Activated CD8-positive, alpha-beta T cell treated with anti-CD3 and anti-CD28 coated beads for 36 hours (primary cell): ENCODE results near the gene RSL1D1. TPM values are rescaled to one million over a fixed set of nuclear protein-coding genes. Genes with fewer than 3 reads are reported as not detected.

ENCODE experiments used
- ATAC-seq: fragments of 200-7000 bp; cut with Tn5 transposase; one replicate; pipeline ENCODE4 v1.10.0; 2021; ENCODE audit warnings: mild to moderate bottlenecking, moderate library complexity
- CTCF ChIA-PET: fragments of 350-600 bp; sonication (Branson Sonifier 250); formaldehyde crosslinking; loops from one replicate; lab custom pipeline; 2021; ENCODE audit warnings: antibody characterized with exemption; lab: Charles Lee
- POLR2A ChIA-PET: fragments of 350-600 bp; sonication (Branson Sonifier 250); formaldehyde crosslinking; loops from one replicate; lab custom pipeline; 2021; ENCODE audit warnings: antibody characterized with exemption; lab: Charles Lee
- DNase-seq: peaks from one replicate; pipeline ENCODE4 v3.0.0-alpha.2; 2020
- H3K27ac Mint-ChIP-seq: one replicate; pipeline ENCODE4 v1.8.0; 2021; ENCODE audit warnings: mild to moderate bottlenecking, mixed read lengths
- H3K27me3 Mint-ChIP-seq: one replicate; pipeline ENCODE4 v1.8.0; 2021; ENCODE audit warnings: mixed read lengths
- H3K36me3 Mint-ChIP-seq: one replicate; pipeline ENCODE4 v1.8.0; 2021; ENCODE audit warnings: low read depth, mixed read lengths
- H3K4me1 Mint-ChIP-seq: one replicate; pipeline ENCODE4 v1.8.0; 2021; ENCODE audit warnings: low read depth, mixed read lengths
- H3K4me3 Mint-ChIP-seq: one replicate; pipeline ENCODE4 v1.8.0; 2021; ENCODE audit warnings: mild to moderate bottlenecking, moderate library complexity, mixed read lengths
- H3K9me3 Mint-ChIP-seq: one replicate; pipeline ENCODE4 v1.8.0; 2021; ENCODE audit warnings: mixed read lengths
- intact Hi-C: fragments of 100-400 bp; cut with micrococcal nuclease; formaldehyde crosslinking; loops from one replicate; pipeline ENCODE4 v1.10.0; 2022
- total RNA-seq, 2 experiments: library from RNA; stranded (reverse); gene quantifications; one replicate each; pipeline ENCODE4 v1.2.3, GENCODE V29; 2021
- TF ChIP-seq, protein P1 (sequence below): fragments of 200-600 bp; IDR thresholded peaks from one replicate; pipeline ENCODE4 v1.8.0; 2022; ENCODE audit warnings: antibody characterized with exemption, mild to moderate bottlenecking

RSL1D1 gene
- 100 to 1,000 TPM; 344 TPM for total RNA-seq

DNA sequence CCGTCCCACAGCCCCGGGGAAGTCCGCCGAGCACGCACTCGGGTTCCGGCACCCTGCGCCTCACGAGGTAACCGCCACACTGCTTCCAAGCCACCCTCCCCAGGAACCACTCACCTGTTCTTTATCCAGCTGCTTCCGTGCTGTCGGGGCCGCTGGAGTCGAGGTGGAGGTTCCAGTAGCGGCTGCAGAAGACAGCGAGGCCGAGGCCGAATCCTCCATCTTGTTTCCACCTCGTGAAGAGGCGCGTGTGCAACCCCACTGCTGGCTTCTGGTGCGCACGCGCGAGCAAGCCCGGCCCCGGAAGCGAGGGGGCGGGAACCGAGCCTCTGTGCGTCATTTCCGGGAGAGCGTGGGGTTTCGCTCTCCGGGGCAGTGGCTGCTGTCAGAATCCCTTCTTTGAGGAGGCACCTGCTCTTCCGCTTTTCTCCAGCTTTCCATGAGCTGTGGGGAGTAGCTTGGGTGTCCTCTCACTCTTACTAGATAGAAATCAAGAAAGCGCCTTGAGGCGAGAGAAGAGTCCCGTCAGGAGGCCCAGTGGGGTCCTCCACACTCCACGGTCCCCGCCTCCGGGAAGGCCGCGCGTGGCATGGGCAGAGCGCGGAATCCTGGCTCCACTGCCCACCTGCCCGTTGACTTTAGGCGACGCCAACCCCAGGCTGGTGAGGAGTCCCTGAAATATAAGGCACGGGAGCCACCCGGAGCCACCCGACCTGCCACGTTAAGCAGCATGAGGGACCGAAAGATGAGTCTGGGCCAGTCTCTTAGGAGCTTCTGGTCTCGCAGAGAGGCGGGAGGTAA, at the start of gene RSL1D1:
Gene RSL1D1, minus strand, starts transcription at position 249 of the 798 bp plus-strand sequence. Its CDS starts 30 bp downstream, at position 219.
- CTCF ChIA-PET: interaction anchor here (1.2 to 1.4 kb wide), 2 partner anchors 54 to 217 kb away, joined by 6 read pairs; partner anchors contain the start of gene ZC3H7A
- H3K4me3 Mint-ChIP-seq: peak within 1 kb of the TSS; percentile 96
- H3K36me3 Mint-ChIP-seq: peaks cover 60% of the 10 kb centered on the region
- intact Hi-C loops: no loop called here
- peak; percentile 92 for DNase-seq
- POLR2A ChIA-PET: interaction anchor here (0.6 to 2.0 kb wide), 16 partner anchors 11 to 229 kb away, joined by 3 to 21 read pairs (median 4); partner anchors contain the start of genes GSPT1, SNX29, TXNDC11 and ZC3H7A
- ATAC-seq: peak; percentile 87
- peaks cover 47% of the 10 kb centered on the region for H3K4me1 Mint-ChIP-seq
- H3K27ac Mint-ChIP-seq: peak within 1 kb of the TSS; percentile 95
- H3K9me3 Mint-ChIP-seq: no peaks in the 10 kb centered on the region
- no peaks in the 10 kb centered on the region for H3K27me3 Mint-ChIP-seq
- TF ChIP-seq, protein P1, sequence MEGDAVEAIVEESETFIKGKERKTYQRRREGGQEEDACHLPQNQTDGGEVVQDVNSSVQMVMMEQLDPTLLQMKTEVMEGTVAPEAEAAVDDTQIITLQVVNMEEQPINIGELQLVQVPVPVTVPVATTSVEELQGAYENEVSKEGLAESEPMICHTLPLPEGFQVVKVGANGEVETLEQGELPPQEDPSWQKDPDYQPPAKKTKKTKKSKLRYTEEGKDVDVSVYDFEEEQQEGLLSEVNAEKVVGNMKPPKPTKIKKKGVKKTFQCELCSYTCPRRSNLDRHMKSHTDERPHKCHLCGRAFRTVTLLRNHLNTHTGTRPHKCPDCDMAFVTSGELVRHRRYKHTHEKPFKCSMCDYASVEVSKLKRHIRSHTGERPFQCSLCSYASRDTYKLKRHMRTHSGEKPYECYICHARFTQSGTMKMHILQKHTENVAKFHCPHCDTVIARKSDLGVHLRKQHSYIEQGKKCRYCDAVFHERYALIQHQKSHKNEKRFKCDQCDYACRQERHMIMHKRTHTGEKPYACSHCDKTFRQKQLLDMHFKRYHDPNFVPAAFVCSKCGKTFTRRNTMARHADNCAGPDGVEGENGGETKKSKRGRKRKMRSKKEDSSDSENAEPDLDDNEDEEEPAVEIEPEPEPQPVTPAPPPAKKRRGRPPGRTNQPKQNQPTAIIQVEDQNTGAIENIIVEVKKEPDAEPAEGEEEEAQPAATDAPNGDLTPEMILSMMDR: no peak

DNA sequence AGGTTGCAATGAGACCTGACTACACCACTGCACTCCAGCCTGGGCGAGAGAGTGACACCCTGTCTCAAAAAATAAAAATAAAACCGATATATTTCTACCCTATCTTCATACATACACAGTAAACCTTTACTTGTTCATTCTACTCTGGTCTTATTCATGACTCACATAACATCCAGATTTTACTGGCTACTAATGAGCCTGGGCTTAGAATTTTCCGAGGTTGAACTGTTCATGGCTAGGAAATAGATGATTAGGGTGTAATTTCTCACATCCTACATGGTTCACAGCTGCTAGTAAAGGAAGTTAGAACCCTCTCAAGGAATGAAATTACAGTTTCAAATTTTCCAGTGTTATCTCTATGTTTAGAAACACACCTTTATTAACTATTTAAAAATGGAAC, 49.7 kb upstream of the RSL1D1 start:
- TF ChIP-seq, protein P1: no peak
- intact Hi-C loops: no loop called here
- ChIA-PET CTCF (interaction anchor here (0.8 to 2.1 kb wide), 2 partner anchors 30 to 167 kb away, joined by 3 to 7 read pairs; no protein-coding TSS in a partner anchor), POLR2A (interaction anchor here (0.9 kb wide), 1 partner anchor 15 kb away, joined by 4 read pairs; the partner anchor contains the start of gene GSPT1)
- Mint-ChIP-seq H3K27ac (peak overlapping the region; percentile 77), H3K9me3 (no peaks in the 10 kb centered on the region), H3K4me1 (peaks cover 62% of the 10 kb centered on the region), H3K27me3 (no peaks in the 10 kb centered on the region), H3K36me3 (peaks cover 35% of the 10 kb centered on the region), H3K4me3 (no peak overlapping the region)
- ATAC-seq (peak; percentile 67), DNase-seq (no peak)

DNA sequence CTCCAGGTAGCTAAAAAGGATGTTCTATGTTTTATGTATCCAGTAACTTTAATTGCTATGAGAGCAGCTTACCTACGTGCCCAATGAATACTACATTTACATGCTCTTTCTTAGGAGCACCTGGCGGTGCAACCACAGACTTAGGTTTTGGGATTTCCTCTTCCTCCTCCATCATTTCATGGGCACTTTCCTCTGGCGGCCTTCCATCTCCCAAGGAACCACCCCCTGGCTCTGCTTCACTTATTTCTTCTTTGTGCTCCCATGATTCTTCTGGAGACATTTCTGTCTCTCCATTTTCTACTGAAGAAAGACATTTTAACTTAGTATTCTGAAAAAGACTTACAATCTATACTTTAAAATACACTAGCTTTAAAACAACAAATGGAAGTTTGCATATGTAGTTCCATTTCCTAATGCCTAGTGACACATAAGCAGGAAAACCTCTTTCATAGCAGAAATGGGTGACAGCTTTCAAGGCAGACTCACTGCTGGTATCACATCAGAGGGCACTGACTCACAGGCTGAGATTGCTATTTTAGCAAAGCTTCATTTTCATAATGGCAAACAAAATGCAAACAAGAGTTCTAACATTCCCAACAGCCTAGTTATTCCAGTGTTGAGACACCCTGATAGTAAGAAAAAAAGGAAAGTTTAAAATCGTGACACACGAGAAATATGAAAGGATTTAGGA, 45.3 kb upstream of the RSL1D1 start:
- Mint-ChIP-seq H3K36me3 (peaks cover 40% of the 10 kb centered on the region), H3K4me3 (no peak overlapping the region), H3K4me1 (peaks cover 45% of the 10 kb centered on the region), H3K27ac (peak overlapping the region; percentile 44), H3K9me3 (no peaks in the 10 kb centered on the region), H3K27me3 (no peaks in the 10 kb centered on the region)
- intact Hi-C loops: no loop called here
- DNase-seq (no peak), ATAC-seq (no peak)
- ChIA-PET CTCF (interaction anchor here (2.1 kb wide), 1 partner anchor 172 kb away, joined by 5 read pairs; no protein-coding TSS in a partner anchor), POLR2A (interaction anchor here (1.2 kb wide), 1 partner anchor 17 kb away, joined by 3 read pairs; no protein-coding TSS in a partner anchor)
- TF ChIP-seq, protein P1: no peak

DNA sequence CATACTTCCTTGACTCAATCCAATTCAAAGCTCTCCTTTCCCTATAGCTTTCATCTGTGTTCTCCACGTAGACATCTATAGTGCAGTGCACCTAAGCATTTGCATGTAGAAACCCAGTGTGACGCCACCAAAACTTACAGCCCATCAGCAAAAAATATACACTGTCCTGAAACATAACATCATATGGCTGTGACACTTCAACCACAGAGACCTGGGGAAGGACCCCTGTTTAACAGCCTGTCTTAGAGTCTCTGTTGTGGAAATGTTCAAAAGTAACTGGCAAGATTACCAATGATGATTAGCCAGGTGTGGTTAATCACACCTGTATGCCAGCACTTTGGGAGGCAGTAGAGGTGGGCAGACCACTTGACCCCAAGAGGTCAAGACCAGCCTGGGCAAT, 42.2 kb upstream of the RSL1D1 start:
- Mint-ChIP-seq H3K4me3 (no peak overlapping the region), H3K27ac (peak overlapping the region; percentile 11), H3K36me3 (peaks cover 46% of the 10 kb centered on the region), H3K27me3 (no peaks in the 10 kb centered on the region), H3K9me3 (no peaks in the 10 kb centered on the region), H3K4me1 (peaks cover 19% of the 10 kb centered on the region)
- CTCF ChIA-PET: interaction anchor here (1.3 kb wide), 1 partner anchor 10 kb away, joined by 3 read pairs; no protein-coding TSS in a partner anchor
- DNase-seq: no peak
- POLR2A ChIA-PET: no interaction called here
- intact Hi-C loops: no loop called here
- TF ChIP-seq, protein P1: no peak
- ATAC-seq: no peak
